HepG2 (cell line): ENCODE measurements around the gene NDOR1. TPM values are rescaled to one million over a fixed set of nuclear protein-coding genes. Genes with fewer than 3 reads are reported as not detected.
A peak's percentile ranks its signal among the peaks of the same experiment; 100 is the strongest.

Source experiments
- ATAC-seq: fragments of 200-7000 bp; cut with Tn5 transposase; 3 replicates; pipeline ENCODE4 v1.9.1; 2020; ENCODE audit warnings: mild to moderate bottlenecking, moderate library complexity
- BruUV-seq: library from RNA; stranded (reverse); fragments of 400-500 nt; replicated peaks from 2 replicates; lab custom pipeline; 2021; lab: Mats Ljungman, UMichigan
- CTCF ChIA-PET: fragments of 300-600 bp; formaldehyde crosslinking; extraction: SDS; loops from one replicate; lab custom pipeline; 2021; ENCODE audit warnings: low total read pairs, inconsistent platforms, low intra/inter-chr PET ratio; lab: Yijun Ruan, JAX
- POLR2A ChIA-PET: fragments of 350-600 bp; sonication (Branson Sonifier 250); formaldehyde crosslinking; loops from one replicate; lab custom pipeline; 2020; ENCODE audit warnings: antibody characterized with exemption, inconsistent platforms; lab: Yijun Ruan, JAX
- DNase-seq: peaks from one replicate; pipeline ENCODE4 v3.0.0-alpha.2; 2015; ENCODE audit warnings: low spot score
- FAIRE-seq: peaks from 3 replicates; lab custom pipeline; 2011; peaks lifted over from hg19 to GRCh38; lab: Jason Lieb, UNC
- H2AFZ ChIP-seq: one replicate; pipeline ENCODE4 v1.6.1; 2011; ENCODE audit warnings: low read length, inconsistent platforms
- H3K27ac ChIP-seq: fragments of 300-600 bp; 3 replicates; pipeline ENCODE4 v1.8.0; 2011; ENCODE audit warnings: mixed run types, mild to moderate bottlenecking, mixed read lengths, low read length, inconsistent platforms; ENCODE audit not compliant: insufficient read depth; ENCODE audit errors: extremely low read length
- H3K27me3 ChIP-seq, 2 experiments: fragments of 200-600 bp in 1 of 2; 2 replicates in 1 of 2; 3 replicates in 1 of 2; pipeline versions ENCODE4 v1.6.0 to v1.8.0; 2011; ENCODE audit warnings: low read length in 2 of 2, mild to moderate bottlenecking in 2 of 2, moderate library complexity in 2 of 2, inconsistent platforms in 1 of 2; ENCODE audit not compliant: insufficient read depth in 2 of 2, control insufficient read depth in 1 of 2
- H3K36me3 ChIP-seq, 2 experiments: fragments of 200-600 bp in 1 of 2; replicated peaks in 1 of 2; 2 replicates in 1 of 2; 3 replicates in 1 of 2; pipeline versions ENCODE4 v1.5.1 to v1.8.0; 2011; ENCODE audit warnings: low read length in 2 of 2, inconsistent platforms in 1 of 2; ENCODE audit not compliant: insufficient read depth in 2 of 2, control insufficient read depth in 1 of 2
- H3K4me1 ChIP-seq: 2 replicates; pipeline ENCODE4 v1.5.1; 2012; ENCODE audit warnings: low read length, inconsistent platforms; ENCODE audit not compliant: insufficient read depth
- H3K4me2 ChIP-seq: 2 replicates; pipeline ENCODE4 v1.6.0; 2011; ENCODE audit warnings: low read depth, low read length, inconsistent platforms
- H3K4me3 ChIP-seq, 3 experiments: fragments of 200-600 bp in 1 of 3; sonication (generic), shearing (Covaris generic) in 1 of 3; replicated peaks in 1 of 3; 2 replicates each; pipeline ENCODE4 v1.5.1; 2011 to 2016; ENCODE audit warnings: low read length in 3 of 3, inconsistent platforms in 2 of 3, low read depth in 2 of 3, mild to moderate bottlenecking in 2 of 3, control low read depth in 1 of 3, mixed read lengths in 1 of 3; ENCODE audit not compliant: insufficient read depth in 1 of 3
- H3K79me2 ChIP-seq: one replicate; pipeline ENCODE4 v1.6.1; 2011; ENCODE audit warnings: low read length, inconsistent platforms; ENCODE audit not compliant: insufficient read depth
- H3K9ac ChIP-seq: 2 replicates; pipeline ENCODE4 v1.6.0; 2011; ENCODE audit warnings: mild to moderate bottlenecking, low read depth, low read length, inconsistent platforms; ENCODE audit not compliant: insufficient read depth
- H3K9me3 ChIP-seq: 2 replicates; pipeline ENCODE4 v1.5.1; 2012; ENCODE audit warnings: mild to moderate bottlenecking, low read length
- H4K20me1 ChIP-seq: 2 replicates; pipeline ENCODE4 v1.6.0; 2011; ENCODE audit warnings: inconsistent platforms, mild to moderate bottlenecking, low read length, moderate library complexity; ENCODE audit not compliant: insufficient read depth
- AGO2 ChIP-seq: fragments of 200-400 bp; formaldehyde crosslinking; optimal IDR thresholded peaks from 2 replicates; pipeline ENCODE3; 2017; ENCODE audit warnings: mild to moderate bottlenecking, low read depth, low read length, moderate library complexity
- AHR ChIP-seq: IDR thresholded peaks from 2 replicates; pipeline ENCODE4 v1.6.1; 2018; ENCODE audit warnings: missing genetic modification reagents, missing compliant biosample characterization
- ATF1 ChIP-seq: IDR thresholded peaks from 2 replicates; pipeline ENCODE4 v1.6.1; 2016; ENCODE audit warnings: mild to moderate bottlenecking, control low read depth
- CTCF ChIP-seq: sonication (generic); formaldehyde crosslinking; IDR thresholded peaks from 2 replicates; pipeline ENCODE4 v1.5.0; 2020; ENCODE audit warnings: mild to moderate bottlenecking, missing genetic modification reagents, moderate library complexity
- ERF ChIP-seq: IDR thresholded peaks from 2 replicates; pipeline ENCODE4 v1.6.1; 2018; ENCODE audit warnings: missing biosample characterization, missing genetic modification reagents
- GATAD1 ChIP-seq: IDR thresholded peaks from 2 replicates; pipeline ENCODE4 v1.6.1; 2016; ENCODE audit warnings: missing genetic modification reagents, missing compliant biosample characterization
- GLMP ChIP-seq: sonication (generic); formaldehyde crosslinking; IDR thresholded peaks from 2 replicates; pipeline ENCODE4 v1.9.0; 2021; ENCODE audit warnings: missing genetic modification reagents, mild to moderate bottlenecking, borderline replicate concordance
- KAT8 ChIP-seq: IDR thresholded peaks from 2 replicates; pipeline ENCODE4 v1.6.1; 2016; ENCODE audit warnings: missing genetic modification reagents, missing compliant biosample characterization
- MTA1 ChIP-seq: sonication (generic); formaldehyde crosslinking; IDR thresholded peaks from 2 replicates; pipeline ENCODE4 v1.4.0; 2020; ENCODE audit warnings: missing genetic modification reagents, mild to moderate bottlenecking, borderline replicate concordance
- NBN ChIP-seq: fragments of 450-650 bp; conservative IDR thresholded peaks from 2 replicates; pipeline ENCODE4 v1.6.1; 2017
- ZFAT ChIP-seq: sonication (generic); formaldehyde crosslinking; conservative IDR thresholded peaks from 2 replicates; pipeline ENCODE4 v1.8.1; 2023; ENCODE audit warnings: missing genetic modification reagents, inconsistent platforms
- ZFP91 ChIP-seq: sonication (generic); formaldehyde crosslinking; IDR thresholded peaks from 2 replicates; pipeline ENCODE4 v1.9.0; 2022; ENCODE audit warnings: missing genetic modification reagents, mild to moderate bottlenecking, borderline replicate concordance
- ZNF687 ChIP-seq: sonication (generic); formaldehyde crosslinking; IDR thresholded peaks from 2 replicates; pipeline ENCODE4 v1.5.1; 2020; ENCODE audit warnings: mild to moderate bottlenecking, missing genetic modification reagents, moderate library complexity
- WGBS: methylation state at CpG from one replicate; pipeline ENCODE4 v1.1.6; 2017; ENCODE audit warnings: low lambda C conversion rate; 5-methylcytosine and 5-hydroxymethylcytosine counted together
- in situ Hi-C: cut with HindIII; loops from 2 replicates; pipeline ENCODE4 v1.10.0; 2017; ENCODE audit warnings: low pct_unique_long_range_greater_than_20kb; ENCODE audit not compliant: extremely low pct_ligation_motif_present
- intact Hi-C: fragments of 100-400 bp; cut with micrococcal nuclease; formaldehyde crosslinking; loops from one replicate; pipeline ENCODE4 v1.10.0; 2022; ENCODE audit not compliant: unreplicated experiment
- polyA plus RNA-seq, 8 experiments: library from polyadenylated mRNA; depleted of rRNA in 3 of 8; stranded (reverse) in 7 of 8; unstranded in 1 of 8; fragments of >200 nt; fragmentation: Illumina TruSeq in 4 of 8; extraction: Trizol in 4 of 8; gene quantifications; 2 replicates each; pipeline versions ENCODE4 v1.2.1 to v1.2.3, GENCODE V29; 2011 to 2016; ENCODE audit warnings: low read depth in 4 of 8, missing spikeins in 1 of 8, mixed read lengths in 1 of 8; ENCODE audit not compliant: insufficient read depth in 1 of 8
- total RNA-seq, 5 experiments: library from RNA; depleted of rRNA; stranded (reverse); fragments of >200 nt; fragmentation: Illumina TruSeq; extraction: Trizol; gene quantifications; 2 replicates each; pipeline ENCODE4 v1.2.3, GENCODE V29; 2016; ENCODE audit warnings: low read depth in 1 of 5

The NDOR1 gene
- total and polyA plus RNA-seq, 2 of the 13 experiments (the other 11 are each of a cell fraction or from before 2014, with no cell fraction given) = 3.6 to 8.7 TPM

GRCh38 chr9:137237759-137238726 lies 32.5 kb downstream of the NDOR1 start:
- H4K20me1 ChIP-seq = peaks cover 15% of the 10 kb centered on the region
- H3K27ac ChIP-seq = peak overlapping the region; percentile 39
- intact Hi-C loops = loop anchor here (2.0 kb wide), 1 partner anchor 15 kb away; the partner anchor contains the start of gene RNF208
- ChIA-PET CTCF (no interaction called here), POLR2A (interaction anchor here (0.8 to 7.4 kb wide), 5 partner anchors 8 to 87 kb away, joined by 3 to 78 read pairs (median 5); partner anchors contain the start of genes TOR4A and TPRN)
- DNase-seq (no peak), ATAC-seq (no peak), FAIRE-seq (peak; percentile 26)
- no peaks in the 10 kb centered on the region for H3K9me3 ChIP-seq
- BruUV-seq = no TSS peak
- 96% methylated on average over 3 of the region's 13 CpGs for WGBS
- H3K79me2 ChIP-seq = peaks cover 31% of the 10 kb centered on the region
- peaks cover 3 to 13% of the 10 kb centered on the region in 2 experiments; a peak in 3 of 5 replicates for H3K36me3 ChIP-seq
- peak overlapping the region in 1 of 3 experiments; percentile 37; a peak in 1 of 6 replicates for H3K4me3 ChIP-seq
- peak overlapping the region; percentile 41; the same call in 1 of the 2 replicates for H3K9ac ChIP-seq
- in situ Hi-C loops = no loop called here
- H3K4me1 ChIP-seq = peaks cover 59% of the 10 kb centered on the region
- H3K4me2 ChIP-seq = peak overlapping the region; percentile 85
- H3K27me3 ChIP-seq = no peaks in the 10 kb centered on the region
- no peak overlapping the region for H2AFZ ChIP-seq
- TF ChIP-seq ERF (0 out of 2 replicates have a peak, but pooled peaks have one; percentile 23), AHR (CRISPR knock-in tag) (0 out of 2 replicates have a peak, but pooled peaks have one; percentile 35), GATAD1 (0 out of 2 replicates have a peak, but pooled peaks have one; percentile 27), ZFAT (no peak), KAT8 (0 out of 2 replicates have a peak, but pooled peaks have one; percentile 11), ZFP91 (peak; percentile 96), NBN (no peak), AGO2 (peak; percentile 62), ZNF687 (CRISPR knock-in tag) (peak; percentile 44; the same call in 1 of the 2 replicates), CTCF (CRISPR knock-in tag) (0 out of 2 replicates have a peak, but pooled peaks have one; percentile 10), MTA1 (no peak), ATF1 (CRISPR knock-in tag) (no peak), GLMP (CRISPR knock-in tag) (no peak)
